ENCODE results near the gene FTL.

The FTL gene

DNA sequence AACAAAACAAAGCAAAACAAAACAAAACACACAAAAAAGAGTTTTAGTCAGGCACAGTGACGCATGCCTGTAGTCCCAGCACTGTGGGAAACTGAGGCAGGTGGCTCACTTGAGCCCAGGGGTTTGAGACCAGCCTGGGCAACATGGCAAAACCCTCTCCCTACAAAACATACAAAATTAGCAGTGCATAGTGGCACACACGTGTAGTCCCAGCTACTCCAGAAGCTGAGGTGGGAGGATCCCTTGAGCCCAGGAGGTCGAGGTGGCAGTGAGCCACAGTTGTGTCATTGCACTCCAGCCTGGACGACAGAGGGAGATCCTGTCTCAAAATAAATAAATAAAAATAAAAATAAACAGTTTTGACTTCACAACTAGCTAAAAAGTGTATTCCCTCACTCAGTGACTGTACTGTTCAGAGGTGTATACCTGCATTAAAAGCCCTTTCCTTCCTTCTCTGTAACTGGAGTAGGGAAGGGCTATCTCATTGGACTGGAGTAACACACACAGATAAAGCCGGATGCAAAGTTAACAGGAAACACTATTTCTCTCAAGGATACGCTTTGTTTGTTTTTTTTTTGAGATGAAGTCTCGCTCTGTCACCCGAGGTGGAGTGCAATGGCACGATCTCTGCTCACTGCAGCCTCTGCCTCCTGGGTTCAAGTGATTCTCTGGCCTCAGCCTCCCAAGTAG, 14.1 kb upstream of the FTL start:
- peaks cover 8% of the 10 kb centered on the region for H3K36me3 Mint-ChIP-seq (ENCODE audit: insufficient read depth)
- H3K9me3 Mint-ChIP-seq: no peaks in the 10 kb centered on the region

DNA sequence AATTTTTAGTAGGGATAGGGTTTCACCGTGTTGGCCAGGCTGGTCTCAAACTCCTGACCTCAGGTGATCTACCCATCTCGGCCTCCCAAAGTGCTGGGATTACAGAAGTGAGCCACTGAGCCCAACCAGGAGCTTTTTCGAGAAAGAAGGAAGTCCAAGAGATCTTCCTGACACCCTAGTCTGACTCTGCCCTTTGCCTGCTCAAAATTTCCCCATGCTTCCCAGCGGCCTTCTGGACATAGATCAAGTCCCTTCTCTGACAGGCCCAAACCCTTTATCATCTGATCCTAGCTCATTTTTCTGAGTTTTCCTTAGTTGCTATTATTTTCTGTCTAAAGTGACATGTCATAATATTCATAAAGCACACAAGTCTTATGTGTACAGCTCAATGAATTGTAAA, 12.0 kb upstream of the FTL start:
- Mint-ChIP-seq H3K4me3 (peak overlapping the region; percentile 86), H3K4me1 (peaks cover 18% of the 10 kb centered on the region), H3K36me3 (ENCODE audit: insufficient read depth) (peaks cover 18% of the 10 kb centered on the region), H3K27ac (ENCODE audit: low read depth) (no peak overlapping the region), H3K9me3 (no peaks in the 10 kb centered on the region), H3K27me3 (no peaks in the 10 kb centered on the region)
- DNase-seq (ENCODE audit: low spot score in 2 of 2) (no peak), ATAC-seq (replicated peaks; ENCODE audit: extremely low read depth, poor library complexity, severe bottlenecking) (no peak)

More for the DNA sequence above, 14.1 kb upstream of the FTL start:
- no peak for DNase-seq (ENCODE audit: low spot score in 2 of 2)
- Mint-ChIP-seq H3K27ac (ENCODE audit: low read depth) (no peak overlapping the region), H3K4me3 (no peak overlapping the region), H3K4me1 (peaks cover 8% of the 10 kb centered on the region), H3K27me3 (no peaks in the 10 kb centered on the region)
- ATAC-seq (replicated peaks; ENCODE audit: extremely low read depth, poor library complexity, severe bottlenecking): no peak

DNA sequence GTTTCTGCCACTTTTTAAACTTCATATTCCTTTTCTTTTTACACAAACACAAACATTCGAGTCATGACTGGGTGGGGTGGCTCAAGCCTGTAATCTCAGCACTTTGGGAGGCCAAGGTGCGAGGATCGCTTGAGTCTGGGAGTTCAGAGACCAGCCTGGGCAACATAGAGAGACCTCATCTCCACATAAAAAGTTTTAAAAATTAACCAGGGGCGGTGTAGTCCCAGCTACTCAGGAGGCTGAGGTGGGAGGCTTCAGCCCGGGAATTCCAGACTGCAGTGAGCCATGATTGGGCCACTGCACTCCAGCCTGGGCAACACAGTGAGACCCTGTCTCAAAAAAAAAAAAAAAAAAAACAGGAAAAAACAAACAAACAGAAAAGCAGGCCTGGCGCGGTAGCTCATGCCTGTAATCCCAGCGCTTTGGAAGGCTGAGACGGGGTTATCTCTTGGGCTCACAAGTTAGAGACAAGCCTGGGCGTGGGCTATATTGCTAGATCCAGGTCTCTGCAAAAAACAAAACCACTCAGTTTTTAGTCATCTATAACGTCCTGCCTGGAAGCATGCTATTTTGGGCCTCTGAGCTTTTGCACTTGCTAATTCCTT, 11.0 kb upstream of the FTL start:
- DNase-seq (ENCODE audit: low spot score in 2 of 2) (no peak), ATAC-seq (replicated peaks; ENCODE audit: extremely low read depth, poor library complexity, severe bottlenecking) (no peak)
- H3K36me3 Mint-ChIP-seq (ENCODE audit: insufficient read depth): peaks cover 21% of the 10 kb centered on the region
- no peaks in the 10 kb centered on the region for H3K9me3 Mint-ChIP-seq
- peak overlapping the region; percentile 86 for H3K27ac Mint-ChIP-seq (ENCODE audit: low read depth)
- no peaks in the 10 kb centered on the region for H3K27me3 Mint-ChIP-seq
- peak overlapping the region; percentile 86 for H3K4me3 Mint-ChIP-seq
- peaks cover 18% of the 10 kb centered on the region for H3K4me1 Mint-ChIP-seq

DNA sequence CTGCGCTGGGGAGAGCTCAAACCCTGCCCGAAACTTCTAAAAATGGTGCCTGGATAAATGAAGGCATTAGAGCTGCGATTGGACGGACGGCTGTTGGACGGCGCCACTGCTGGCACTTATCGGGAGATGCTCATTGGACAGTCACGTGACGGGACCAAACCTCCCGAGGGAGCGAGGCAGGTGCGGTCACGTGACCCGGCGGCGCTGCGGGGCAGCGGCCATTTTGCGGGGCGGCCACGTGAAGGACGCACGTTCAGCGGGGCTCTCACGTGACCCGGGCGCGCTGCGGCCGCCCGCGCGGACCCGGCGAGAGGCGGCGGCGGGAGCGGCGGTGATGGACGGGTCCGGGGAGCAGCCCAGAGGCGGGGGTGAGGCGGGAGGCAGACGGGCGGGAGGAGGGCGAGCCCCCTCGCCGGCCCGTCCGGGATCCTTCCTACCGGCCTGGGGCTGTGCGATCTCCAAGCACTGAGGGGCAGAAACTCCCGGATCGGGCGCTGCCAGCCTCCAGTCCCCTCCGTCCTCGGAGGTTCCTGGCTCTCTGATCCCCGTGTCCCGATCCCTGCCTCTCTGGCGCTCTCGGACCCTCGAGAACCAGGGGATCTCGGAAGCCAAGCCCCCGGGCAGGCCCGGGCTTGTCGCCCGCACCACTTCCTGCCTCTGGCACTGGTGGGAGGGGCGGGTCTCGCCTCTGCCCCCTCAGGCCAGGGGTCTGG, 10.4 kb upstream of the FTL start, which contains the start of gene BAX:
Gene BAX, plus strand, starts transcription at position 281 of the 713 bp plus-strand sequence. Its CDS starts 54 bp downstream, at position 335.
- Mint-ChIP-seq H3K4me3 (peak within 1 kb of the TSS; percentile 86), H3K4me1 (peaks cover 18% of the 10 kb centered on the region), H3K27me3 (no peaks in the 10 kb centered on the region), H3K27ac (ENCODE audit: low read depth) (peak within 1 kb of the TSS; percentile 86), H3K9me3 (no peaks in the 10 kb centered on the region), H3K36me3 (ENCODE audit: insufficient read depth) (peaks cover 21% of the 10 kb centered on the region)
- DNase-seq (ENCODE audit: low spot score in 2 of 2): peak; percentile 55 to 67
- ATAC-seq (replicated peaks; ENCODE audit: extremely low read depth, poor library complexity, severe bottlenecking): peak; percentile 85

DNA sequence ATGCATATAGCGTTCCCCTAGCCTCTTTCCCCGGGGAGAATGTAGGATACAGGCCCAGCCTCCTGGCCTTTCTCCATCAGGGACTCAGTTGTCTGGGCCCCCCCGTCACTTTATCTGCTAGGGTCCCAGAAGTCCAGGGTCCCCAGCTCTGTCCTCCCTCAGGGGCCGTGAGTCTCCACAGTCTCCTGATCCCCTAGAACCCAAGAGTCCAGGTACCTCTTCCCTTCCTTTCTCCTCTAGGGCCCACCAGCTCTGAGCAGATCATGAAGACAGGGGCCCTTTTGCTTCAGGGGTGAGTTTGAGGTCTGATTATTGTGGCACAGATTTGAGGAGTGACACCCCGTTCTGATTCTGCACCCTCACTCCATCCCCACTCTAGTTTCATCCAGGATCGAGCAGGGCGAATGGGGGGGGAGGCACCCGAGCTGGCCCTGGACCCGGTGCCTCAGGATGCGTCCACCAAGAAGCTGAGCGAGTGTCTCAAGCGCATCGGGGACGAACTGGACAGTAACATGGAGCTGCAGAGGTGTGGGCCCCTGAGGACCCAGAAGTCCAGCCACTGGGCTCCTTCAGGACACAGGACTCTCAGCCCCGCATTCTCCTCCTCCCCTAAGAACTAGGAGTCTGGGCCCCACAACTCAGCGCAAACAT, 9.7 kb upstream of the FTL start:
- peaks cover 21% of the 10 kb centered on the region for H3K36me3 Mint-ChIP-seq (ENCODE audit: insufficient read depth)
- H3K4me1 Mint-ChIP-seq: peaks cover 18% of the 10 kb centered on the region
- no peaks in the 10 kb centered on the region for H3K9me3 Mint-ChIP-seq
- H3K27ac Mint-ChIP-seq (ENCODE audit: low read depth): peak overlapping the region; percentile 82
- peak overlapping the region; percentile 86 for H3K4me3 Mint-ChIP-seq
- DNase-seq (ENCODE audit: low spot score in 2 of 2) (no peak), ATAC-seq (replicated peaks; ENCODE audit: extremely low read depth, poor library complexity, severe bottlenecking) (no peak)
- no peaks in the 10 kb centered on the region for H3K27me3 Mint-ChIP-seq

DNA sequence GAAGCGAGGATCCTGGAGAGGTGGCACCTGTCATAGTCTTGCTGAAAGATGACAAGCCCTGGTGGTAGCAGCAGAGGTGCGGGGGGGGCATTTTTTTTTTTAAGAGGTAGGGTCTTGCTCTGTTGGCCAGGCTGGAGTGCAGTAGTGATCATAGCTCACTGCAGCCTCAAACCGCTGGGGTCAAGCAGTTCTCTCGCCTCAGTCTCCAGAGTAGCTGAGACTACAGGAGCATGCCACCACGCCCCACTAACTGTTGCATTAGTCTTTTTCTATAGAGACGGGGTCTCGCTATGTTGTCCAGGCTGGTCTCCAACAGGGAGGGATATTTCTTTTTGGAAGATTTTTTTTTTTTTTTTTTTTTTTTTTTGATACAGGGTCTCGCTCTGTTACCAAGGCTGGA, 7.1 kb upstream of the FTL start:
- DNase-seq (ENCODE audit: low spot score in 2 of 2) (no peak), ATAC-seq (replicated peaks; ENCODE audit: extremely low read depth, poor library complexity, severe bottlenecking) (no peak)
- Mint-ChIP-seq H3K9me3 (no peaks in the 10 kb centered on the region), H3K36me3 (ENCODE audit: insufficient read depth) (peaks cover 26% of the 10 kb centered on the region), H3K27me3 (no peaks in the 10 kb centered on the region), H3K4me3 (no peak overlapping the region), H3K27ac (ENCODE audit: low read depth) (no peak overlapping the region), H3K4me1 (peaks cover 33% of the 10 kb centered on the region)

DNA sequence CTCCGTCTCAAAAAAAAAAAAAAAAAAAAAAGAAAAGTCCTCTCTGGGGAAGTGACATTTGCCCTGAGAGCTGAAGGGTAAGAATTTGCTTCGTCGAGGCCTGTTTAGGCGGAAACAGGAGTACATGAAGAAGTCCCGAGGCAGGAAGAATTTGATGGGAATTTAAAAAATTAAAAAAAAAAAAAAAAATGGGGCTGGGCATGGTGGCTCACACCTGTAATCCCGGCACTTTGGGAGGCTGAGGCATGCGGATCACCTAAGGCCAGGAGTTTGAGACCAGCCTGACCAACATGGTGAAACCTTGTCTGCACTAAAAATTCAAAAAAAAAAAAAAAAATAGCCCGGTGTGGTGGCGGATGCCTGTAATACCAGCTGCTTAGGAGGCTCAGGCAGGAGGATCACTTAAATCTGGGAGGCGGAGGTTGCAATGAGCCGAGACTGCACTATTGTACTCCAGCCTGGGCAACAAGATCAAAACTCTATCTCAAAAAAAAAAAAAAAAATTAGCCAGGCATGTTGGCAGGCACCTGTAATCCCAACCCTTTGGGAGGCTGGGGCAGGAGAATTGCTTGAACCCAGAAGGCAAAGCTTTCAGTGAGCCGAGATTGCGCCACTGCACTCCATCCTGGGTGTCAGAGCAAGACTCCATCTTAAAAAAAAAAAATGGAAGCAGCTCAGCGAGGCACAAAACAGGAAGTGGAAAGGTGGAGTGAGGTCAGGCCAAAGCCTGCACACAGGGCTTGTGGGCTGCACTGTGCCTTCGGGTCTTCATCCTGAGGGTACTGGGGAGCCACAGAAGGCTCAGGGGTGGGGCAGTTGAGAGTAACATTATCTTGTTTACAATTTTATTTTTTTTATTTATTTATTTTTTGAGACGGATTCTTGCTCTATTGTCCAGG, 5.5 kb upstream of the FTL start:
- H3K4me1 Mint-ChIP-seq: peaks cover 49% of the 10 kb centered on the region
- H3K27me3 Mint-ChIP-seq: no peaks in the 10 kb centered on the region
- H3K27ac Mint-ChIP-seq (ENCODE audit: low read depth): no peak overlapping the region
- no peaks in the 10 kb centered on the region for H3K9me3 Mint-ChIP-seq
- no peak overlapping the region for H3K4me3 Mint-ChIP-seq
- no peak for ATAC-seq (replicated peaks; ENCODE audit: extremely low read depth, poor library complexity, severe bottlenecking)
- H3K36me3 Mint-ChIP-seq (ENCODE audit: insufficient read depth): peaks cover 24% of the 10 kb centered on the region
- DNase-seq (ENCODE audit: low spot score in 2 of 2): no peak

DNA sequence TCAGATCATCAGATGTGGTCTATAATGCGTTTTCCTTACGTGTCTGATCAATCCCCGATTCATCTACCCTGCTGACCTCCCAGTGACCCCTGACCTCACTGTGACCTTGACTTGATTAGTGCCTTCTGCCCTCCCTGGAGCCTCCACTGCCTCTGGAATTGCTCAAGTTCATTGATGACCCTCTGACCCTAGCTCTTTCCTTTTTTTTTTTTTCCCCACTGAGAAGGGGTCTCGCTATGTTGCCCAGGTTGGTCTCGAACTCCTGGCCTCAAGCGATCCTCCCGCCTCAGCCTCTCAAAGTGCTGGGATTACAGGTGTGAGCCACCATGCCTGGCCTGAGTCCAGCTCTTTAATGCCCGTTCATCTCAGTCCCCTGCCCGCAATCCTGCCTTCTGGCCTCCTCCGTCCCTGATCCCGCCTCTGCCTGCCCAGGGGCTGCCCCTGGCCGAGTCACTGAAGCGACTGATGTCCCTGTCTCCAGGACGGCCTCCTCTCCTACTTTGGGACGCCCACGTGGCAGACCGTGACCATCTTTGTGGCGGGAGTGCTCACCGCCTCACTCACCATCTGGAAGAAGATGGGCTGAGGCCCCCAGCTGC, 4.0 kb upstream of the FTL start:
- Mint-ChIP-seq H3K9me3 (no peaks in the 10 kb centered on the region), H3K4me3 (peak overlapping the region; percentile 52), H3K27me3 (no peaks in the 10 kb centered on the region), H3K4me1 (peaks cover 54% of the 10 kb centered on the region), H3K36me3 (ENCODE audit: insufficient read depth) (peaks cover 30% of the 10 kb centered on the region), H3K27ac (ENCODE audit: low read depth) (peak overlapping the region; percentile 99)
- DNase-seq (ENCODE audit: low spot score in 2 of 2) (no peak), ATAC-seq (replicated peaks; ENCODE audit: extremely low read depth, poor library complexity, severe bottlenecking) (no peak)

DNA sequence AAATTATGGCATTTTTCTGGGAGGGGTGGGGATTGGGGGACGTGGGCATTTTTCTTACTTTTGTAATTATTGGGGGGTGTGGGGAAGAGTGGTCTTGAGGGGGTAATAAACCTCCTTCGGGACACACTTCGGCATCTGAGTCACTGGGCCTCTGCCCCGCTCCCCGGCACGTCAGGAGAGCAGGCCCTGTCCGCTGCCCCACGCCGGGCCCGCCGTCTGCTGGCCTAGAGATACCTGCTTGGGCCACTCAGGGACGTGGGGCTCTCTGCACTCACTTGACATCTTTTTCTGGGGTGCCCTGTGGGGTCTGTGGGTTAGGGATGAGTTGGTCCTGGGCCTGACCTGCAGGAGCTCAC, 3.5 kb upstream of the FTL start:
- H3K36me3 Mint-ChIP-seq (ENCODE audit: insufficient read depth): peaks cover 29% of the 10 kb centered on the region
- H3K27me3 Mint-ChIP-seq: no peaks in the 10 kb centered on the region
- ATAC-seq (replicated peaks; ENCODE audit: extremely low read depth, poor library complexity, severe bottlenecking) (no peak), DNase-seq (ENCODE audit: low spot score in 2 of 2) (no peak)
- H3K4me3 Mint-ChIP-seq: peak overlapping the region; percentile 52
- H3K27ac Mint-ChIP-seq (ENCODE audit: low read depth): peak overlapping the region; percentile 99
- peaks cover 56% of the 10 kb centered on the region for H3K4me1 Mint-ChIP-seq
- H3K9me3 Mint-ChIP-seq: no peaks in the 10 kb centered on the region

DNA sequence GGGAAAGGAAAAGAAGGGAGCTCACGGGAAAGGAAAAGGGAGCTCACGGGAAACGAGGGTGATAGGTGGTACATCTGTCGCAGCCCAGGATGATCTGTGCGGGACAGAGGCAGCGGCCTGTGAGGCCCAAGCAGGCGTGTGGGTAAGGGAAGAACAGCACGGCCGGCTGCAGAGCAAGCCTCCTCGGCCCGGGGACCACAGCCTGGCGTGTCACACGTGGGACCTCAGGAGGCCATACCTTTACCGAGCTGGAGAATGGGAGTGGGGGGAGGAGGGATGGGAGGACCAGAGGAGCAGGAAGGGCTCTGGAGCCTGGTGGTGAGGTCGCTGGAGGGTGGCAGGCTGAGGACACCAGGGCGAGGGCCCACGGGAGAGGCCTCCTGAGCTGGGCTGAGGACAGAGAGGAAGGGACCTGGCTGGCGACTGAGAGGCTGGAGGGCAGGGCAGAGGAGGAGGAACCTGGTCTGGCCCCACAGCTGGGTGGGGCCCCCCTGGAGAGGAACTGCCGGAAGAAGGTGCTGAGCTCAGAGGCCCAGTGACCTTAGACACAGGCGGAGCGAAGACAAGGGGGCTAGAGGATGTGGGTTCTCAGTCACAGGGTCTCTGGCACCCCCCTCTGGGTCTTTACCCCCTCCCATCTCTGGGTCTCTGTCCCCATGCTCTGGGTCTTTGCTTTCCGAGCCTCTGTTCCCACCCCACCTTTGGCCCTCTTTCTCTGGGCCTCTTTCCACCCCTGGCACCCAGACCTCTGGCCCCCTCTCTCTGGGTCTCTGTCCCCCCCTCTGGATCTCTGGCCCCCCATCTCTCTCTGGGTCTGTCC, 2.9 kb upstream of the FTL start:
- peaks cover 53% of the 10 kb centered on the region for H3K4me1 Mint-ChIP-seq
- no peaks in the 10 kb centered on the region for H3K9me3 Mint-ChIP-seq
- peak overlapping the region; percentile 52 for H3K4me3 Mint-ChIP-seq
- peaks cover 25% of the 10 kb centered on the region for H3K36me3 Mint-ChIP-seq (ENCODE audit: insufficient read depth)
- ATAC-seq (replicated peaks; ENCODE audit: extremely low read depth, poor library complexity, severe bottlenecking) (no peak), DNase-seq (ENCODE audit: low spot score in 2 of 2) (no peak)
- H3K27ac Mint-ChIP-seq (ENCODE audit: low read depth): peak overlapping the region; percentile 99
- H3K27me3 Mint-ChIP-seq: no peaks in the 10 kb centered on the region

DNA sequence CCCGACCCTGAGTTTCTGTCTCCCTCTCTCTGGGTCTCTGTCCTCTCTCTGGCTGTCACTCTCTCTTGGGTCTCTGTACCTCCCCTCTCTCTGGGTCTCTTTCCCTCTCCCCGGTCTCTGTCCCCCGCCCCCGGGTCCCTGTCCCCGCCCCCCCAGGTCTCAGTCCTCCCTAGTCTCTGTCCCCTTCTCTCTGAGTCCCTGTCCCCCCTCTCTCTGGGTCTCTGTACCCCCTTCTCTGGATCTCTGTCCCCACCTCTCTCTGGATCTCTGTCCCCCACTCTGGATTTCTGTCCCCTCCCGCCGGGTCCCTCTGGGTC, 2.3 kb upstream of the FTL start:
- H3K4me3 Mint-ChIP-seq: peak overlapping the region; percentile 99
- peaks cover 53% of the 10 kb centered on the region for H3K4me1 Mint-ChIP-seq
- DNase-seq (ENCODE audit: low spot score in 2 of 2) (no peak), ATAC-seq (replicated peaks; ENCODE audit: extremely low read depth, poor library complexity, severe bottlenecking) (no peak)
- peaks cover 24% of the 10 kb centered on the region for H3K36me3 Mint-ChIP-seq (ENCODE audit: insufficient read depth)
- H3K27ac Mint-ChIP-seq (ENCODE audit: low read depth): peak overlapping the region; percentile 99
- H3K9me3 Mint-ChIP-seq: no peaks in the 10 kb centered on the region
- no peaks in the 10 kb centered on the region for H3K27me3 Mint-ChIP-seq

All from central memory CD8-positive, alpha-beta T cell (primary cell).